Stimulated activated CD4-positive, alpha-beta T cell treated with anti-CD3 and anti-CD28 coated beads, Interleukin-1b, Interleukin-23, amount 100 ng/mL, for 48 hours (primary cell): ENCODE measurements around the gene GRIN3B.

Source experiments
- DNase-seq: peaks from one replicate; pipeline ENCODE4 v3.0.0-alpha.2; 2020

GRIN3B gene

DNA sequence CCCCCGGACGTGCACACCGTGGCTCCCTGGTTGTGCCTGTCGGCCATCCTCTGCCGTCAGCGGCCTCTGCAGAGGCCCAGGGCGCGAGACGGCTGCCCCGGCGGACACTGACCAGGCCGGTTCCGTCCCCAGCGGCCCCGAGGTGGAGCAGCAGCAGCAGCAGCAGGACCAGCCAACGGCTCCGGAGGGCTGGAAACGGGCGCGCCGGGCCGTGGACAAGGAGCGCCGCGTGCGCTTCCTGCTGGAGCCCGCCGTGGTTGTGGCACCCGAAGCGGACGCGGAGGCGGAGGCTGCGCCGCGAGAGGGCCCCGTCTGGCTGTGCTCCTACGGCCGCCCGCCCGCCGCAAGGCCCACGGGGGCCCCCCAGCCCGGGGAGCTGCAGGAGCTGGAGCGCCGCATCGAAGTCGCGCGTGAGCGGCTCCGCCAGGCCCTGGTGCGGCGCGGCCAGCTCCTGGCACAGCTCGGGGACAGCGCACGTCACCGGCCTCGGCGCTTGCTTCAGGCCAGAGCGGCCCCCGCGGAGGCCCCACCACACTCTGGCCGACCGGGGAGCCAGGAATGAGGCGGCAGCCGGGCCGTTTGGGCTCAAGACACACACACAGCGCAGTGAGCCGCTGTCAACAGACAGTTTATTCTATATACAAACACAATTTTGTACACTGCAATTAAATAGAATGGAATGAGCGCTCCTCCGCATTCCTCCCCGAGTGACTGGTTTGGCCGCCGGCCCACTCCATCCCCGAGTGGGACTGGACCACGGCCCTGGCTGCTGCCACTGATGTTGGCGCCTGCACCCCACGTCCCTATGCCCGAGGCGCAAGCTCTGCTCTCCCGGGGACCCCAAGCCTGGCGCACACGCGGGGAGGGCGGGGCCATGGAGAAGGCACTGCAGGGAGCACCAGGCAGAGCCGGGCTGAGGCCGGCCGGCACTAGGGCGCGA, 9.1 kb downstream of the GRIN3B start:
- DNase-seq: no peak

DNA sequence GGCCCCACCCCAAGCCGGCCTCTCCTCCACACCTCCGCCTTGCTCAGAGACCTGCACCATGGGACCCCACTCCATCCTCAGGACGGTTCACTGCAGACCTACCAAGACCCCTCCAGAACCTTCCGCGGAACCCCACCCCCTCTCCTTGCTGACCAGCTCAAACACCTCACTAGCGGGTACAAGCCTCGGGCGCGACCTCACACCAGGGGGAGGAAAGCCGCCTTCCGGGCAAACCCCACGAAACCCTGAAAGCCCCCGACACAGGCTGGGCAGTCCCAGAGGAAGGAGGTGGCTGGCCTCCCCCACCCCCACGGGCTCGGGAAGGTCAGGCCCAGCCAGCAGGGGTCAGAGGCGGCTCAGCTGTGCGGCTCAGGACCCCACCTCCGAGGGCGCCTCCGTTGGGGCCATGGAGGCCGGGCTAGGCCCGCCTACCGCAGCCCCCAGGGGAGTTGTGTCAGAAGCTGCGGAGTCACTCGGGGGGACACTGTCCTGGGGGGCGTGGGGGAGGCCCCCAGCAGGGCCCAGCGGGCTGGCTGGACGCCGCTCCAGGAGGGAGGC, 9.8 kb downstream of the GRIN3B start:
- DNase-seq: no peak

- DNase-seq: no peak
Observed at GRCh38 chr19:1010586-1011510, 10.6 kb downstream of the GRIN3B start.

- no peak for DNase-seq
Observed at GRCh38 chr19:1011831-1012333, 11.7 kb downstream of the GRIN3B start.

DNA sequence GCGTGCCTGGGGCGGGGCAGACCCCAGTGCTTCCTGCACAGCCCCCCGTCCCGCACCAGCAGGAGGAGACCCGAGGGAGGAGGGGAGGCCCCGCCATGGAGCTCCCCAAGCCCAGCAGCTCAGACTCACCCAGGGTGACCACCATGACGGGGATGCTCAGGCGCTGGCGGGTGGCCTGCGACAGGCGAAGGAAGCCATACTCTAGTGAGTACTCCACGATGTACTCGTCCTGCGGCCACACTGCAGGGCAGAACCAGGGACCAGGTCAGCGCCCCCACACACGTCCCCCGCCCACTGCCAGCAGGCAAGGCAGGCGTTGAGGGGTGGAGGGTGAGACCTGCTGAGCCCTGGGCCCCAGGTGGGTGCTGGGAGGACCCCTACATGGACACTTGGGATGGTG, 12.1 kb downstream of the GRIN3B start:
- no peak for DNase-seq

- DNase-seq: no peak
Observed at GRCh38 chr19:1013218-1013617, 13.0 kb downstream of the GRIN3B start.

- DNase-seq: no peak
Observed at GRCh38 chr19:1014161-1015060, 14.2 kb downstream of the GRIN3B start.

- no peak for DNase-seq
Observed at GRCh38 chr19:1015061-1015781, 15.0 kb downstream of the GRIN3B start.

- no peak for DNase-seq
Observed at GRCh38 chr19:1015782-1016646, 15.8 kb downstream of the GRIN3B start.

GRCh38 chr19:1016647-1017114, 16.5 kb downstream of the GRIN3B start:
- no peak for DNase-seq

DNA sequence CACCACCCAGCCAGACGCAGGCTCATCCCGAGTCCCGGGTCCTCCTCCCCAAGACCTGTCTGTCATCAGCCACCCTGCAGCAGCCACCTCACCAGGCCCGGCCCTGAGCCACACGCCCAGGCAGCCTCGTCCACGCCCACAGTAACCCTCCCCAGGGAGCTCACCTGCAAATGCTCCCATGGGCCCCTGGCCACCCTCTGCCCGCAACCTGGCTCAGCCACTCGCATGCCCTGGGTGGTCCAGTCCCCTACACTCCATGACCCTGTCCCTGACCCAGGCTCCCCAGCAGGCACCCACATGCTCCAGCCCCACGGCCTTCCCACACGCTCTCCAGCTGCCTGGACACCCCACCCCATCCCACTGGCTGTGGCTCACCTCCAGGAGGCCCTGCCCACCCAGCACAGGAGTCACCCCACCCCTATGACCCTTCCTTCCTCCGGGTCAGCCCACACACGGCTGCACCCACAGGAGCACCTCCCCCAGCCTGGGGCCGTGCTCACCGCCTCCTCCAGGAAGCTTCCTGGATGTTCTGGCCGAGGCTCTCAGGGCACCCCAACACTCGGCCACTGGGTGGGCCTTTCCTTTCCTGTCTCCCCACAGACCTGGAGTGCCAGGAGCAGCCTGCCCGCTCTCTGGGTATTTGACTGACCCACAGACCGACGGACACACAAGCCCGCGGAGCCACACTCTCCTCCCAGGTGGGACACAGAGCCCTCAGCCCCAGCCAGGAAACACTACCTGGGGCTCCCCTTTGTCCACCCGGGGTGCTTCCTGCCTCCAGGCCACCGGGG, 17.1 kb downstream of the GRIN3B start:
- no peak for DNase-seq

DNA sequence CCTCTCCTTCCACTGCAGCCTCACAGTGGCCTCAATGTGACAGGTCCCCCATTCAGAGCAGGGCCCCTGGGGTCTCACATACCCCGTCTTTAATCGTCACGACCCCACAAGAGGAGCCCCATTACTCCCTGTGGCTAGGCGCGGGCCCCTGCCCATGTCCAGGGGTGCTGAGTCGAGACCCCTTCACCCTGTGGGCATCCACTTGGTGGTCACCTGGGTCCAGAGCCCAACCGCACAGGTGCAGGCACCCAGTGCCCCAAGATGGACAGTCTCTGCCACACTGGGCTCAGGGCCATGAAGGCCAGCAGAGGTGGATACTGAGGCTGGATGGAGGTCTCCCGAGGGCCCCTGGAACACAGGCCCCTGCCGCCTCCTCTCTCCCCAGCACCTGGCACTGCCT, 17.7 kb downstream of the GRIN3B start:
- DNase-seq: no peak

DNA sequence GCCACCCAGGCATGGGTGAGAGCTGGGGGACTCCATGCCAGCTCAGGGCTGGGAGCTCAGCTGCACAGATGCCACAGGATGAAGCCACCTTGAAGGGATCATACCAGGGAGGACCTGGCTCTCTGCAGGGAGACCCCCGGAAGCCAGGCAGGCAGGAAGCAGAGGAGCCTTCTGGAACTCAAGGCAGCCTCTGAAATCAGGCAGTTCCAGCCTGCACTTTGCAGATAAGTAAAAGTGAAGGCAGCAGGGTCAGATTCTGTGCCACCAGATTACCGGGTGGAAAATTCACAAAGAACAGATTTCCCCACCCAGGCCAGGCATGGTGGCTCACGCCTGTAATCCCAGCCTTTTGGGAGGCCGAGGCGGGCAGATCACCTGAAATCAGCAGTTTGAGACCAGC, 18.2 kb downstream of the GRIN3B start:
- DNase-seq: no peak

DNA sequence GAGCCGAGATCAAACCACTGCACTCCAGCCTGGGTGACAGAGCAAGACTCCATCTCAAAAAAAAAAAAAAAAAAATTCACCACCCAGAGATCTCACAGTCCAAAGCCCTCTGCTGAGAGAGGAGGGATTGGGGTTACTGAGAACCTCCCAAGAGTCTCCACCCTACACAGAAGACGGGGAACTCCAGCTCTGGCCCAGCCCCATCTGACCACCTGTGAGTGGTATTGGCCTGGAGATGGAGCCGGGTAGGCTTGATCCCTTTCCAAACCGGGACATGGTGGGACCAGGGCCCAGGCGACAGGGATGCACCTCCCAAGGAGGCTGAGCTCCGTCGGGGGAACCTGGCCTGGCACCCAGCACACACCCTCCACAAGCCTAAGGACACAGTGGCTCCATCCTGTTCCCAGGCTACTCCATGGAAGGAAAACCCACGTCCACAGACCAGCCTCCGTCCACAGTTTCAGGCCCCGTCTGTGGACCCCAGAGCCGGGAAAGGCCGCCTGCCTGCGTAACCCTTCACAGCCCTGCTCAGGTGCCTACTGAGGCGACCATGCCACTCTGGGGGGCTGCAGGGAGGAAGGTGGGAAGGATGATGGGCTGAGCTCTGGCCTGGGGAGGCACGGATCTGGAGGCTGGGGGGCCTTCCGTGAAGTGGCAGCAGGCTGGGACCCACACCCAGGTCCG, 18.9 kb downstream of the GRIN3B start:
- no peak for DNase-seq

- DNase-seq: no peak
Observed at GRCh38 chr19:1019616-1019961, 19.4 kb downstream of the GRIN3B start.

- DNase-seq: no peak
Observed at GRCh38 chr19:1019980-1020867, 20.0 kb downstream of the GRIN3B start.

DNA sequence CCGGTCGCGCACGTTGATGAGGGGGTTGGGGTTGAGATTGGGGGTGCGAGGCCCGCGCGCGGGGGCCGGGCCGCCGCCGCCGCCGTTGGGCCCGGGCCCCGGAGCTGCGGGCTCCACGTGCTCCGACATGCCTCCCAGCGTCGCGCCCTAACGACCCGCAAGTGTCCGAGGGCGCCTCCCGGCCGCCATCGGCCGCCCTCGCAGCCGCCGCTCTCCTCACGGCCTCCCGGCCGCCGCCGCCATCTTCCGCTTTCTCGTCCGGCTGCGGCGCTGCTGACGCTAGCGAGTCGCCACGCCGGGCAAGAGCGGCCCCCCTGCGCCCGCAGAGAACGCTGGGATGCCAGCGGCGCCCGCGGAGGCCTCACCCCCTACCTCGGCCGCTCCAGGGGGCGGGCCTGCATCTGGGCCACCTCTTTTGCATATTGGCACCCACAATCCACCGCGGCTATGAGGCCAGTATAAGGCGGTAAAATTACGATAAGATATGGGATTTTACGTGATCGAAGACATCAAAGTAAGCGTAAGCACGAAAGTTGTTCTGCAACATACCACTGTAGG, 20.7 kb downstream of the GRIN3B start, which contains the start of gene TMEM259:
Gene TMEM259 (minus strand): TSS at position 256 of the 558 bp plus-strand sequence. CDS start 127 bp downstream, at position 129.
- DNase-seq: peak; percentile 97
